GM18873 (cell line): ENCODE measurements around the gene GPR155.
"Not testable (repeated sequence)": the region's sequence is repeated elsewhere in the genome, so short reads cannot be mapped to it uniquely, and the experiment has no call there.

Experiments used
- ATAC-seq: cut with Tn5 transposase; IDR thresholded peaks from one replicate; pipeline ENCODE4 v1.9.1; 2021; ENCODE audit warnings: mild to moderate bottlenecking, moderate library complexity, moderate number of reproducible peaks; ENCODE audit not compliant: unreplicated experiment, low FRiP score

Gene GPR155

DNA sequence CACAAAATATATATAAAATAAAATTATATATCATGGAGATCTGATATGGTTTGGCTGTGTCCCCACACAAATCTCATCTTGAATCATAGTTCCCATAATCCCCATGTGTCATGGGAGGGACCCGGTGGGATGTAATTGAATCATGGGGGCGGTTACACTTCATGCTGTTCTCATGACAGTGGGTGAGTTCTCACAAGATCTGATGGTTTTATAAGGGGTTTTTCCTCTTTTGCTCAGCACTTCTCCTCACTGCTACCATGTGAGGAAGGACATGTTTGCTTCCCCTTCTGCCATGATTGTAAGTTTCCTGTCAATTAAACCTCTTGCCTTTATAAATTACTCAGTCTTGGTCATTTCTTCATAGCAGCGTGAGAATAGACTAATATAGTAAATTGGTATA lies 98.1 kb downstream of the GPR155 start:
- ATAC-seq: not testable (repeated sequence)

DNA sequence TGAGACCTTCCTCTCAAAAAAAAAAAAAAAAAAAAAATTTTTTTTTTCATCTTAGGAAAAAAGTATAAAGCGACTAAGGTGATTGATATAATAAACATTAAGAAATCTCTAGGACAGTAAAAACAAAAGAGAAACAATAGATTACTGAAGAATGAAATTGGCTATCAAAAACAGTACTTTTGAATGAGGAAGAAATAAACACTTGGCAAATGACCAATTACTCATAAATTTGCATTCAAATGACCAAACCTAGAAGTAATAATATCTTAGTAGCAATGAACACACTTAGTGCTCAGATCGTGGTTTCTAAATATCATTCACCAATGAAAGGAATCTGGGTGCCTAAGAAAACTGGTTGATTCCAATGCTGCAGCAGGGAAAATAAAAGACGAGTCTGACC lies 101.6 kb downstream of the GPR155 start:
- ATAC-seq: no peak

DNA sequence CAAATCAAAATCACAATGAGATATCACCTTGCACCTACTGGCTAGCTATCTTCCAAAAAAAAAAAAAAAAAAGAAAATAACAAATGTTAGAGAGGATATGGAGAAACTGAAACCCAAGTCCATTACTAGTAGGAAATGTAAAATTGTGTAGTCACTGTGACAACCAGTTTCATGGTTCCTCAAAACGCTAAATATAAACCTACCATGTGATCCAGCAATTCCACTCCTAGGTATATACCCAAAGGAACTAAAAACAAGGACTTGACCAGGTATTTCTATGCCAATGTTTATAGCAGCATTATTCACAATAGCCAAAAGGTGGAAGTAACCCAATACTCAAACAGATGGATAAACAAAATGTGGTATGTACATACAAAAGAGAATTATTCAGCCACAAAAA lies 103.0 kb downstream of the GPR155 start:
- no peak for ATAC-seq
